Effector memory CD8-positive, alpha-beta T cell (primary cell): ENCODE data around the gene NEURL1.
"Not testable (repeated sequence)": the region's sequence is repeated elsewhere in the genome, so short reads cannot be mapped to it uniquely, and the experiment has no call there.

ENCODE experiments used
- ATAC-seq: fragments of 150-1000 bp; cut with Tn5 transposase; replicated peaks from 2 replicates; pipeline ENCODE4 v1.10.0; 2021; ENCODE audit warnings: mild to moderate bottlenecking, moderate library complexity
- DNase-seq, 3 experiments: peaks; one replicate each; pipeline ENCODE4 v3.0.0; 2021
- H3K27ac Mint-ChIP-seq, 2 donors: one replicate each; pipeline ENCODE4 v1.8.0; 2022; ENCODE audit warnings: mild to moderate bottlenecking in 2 of 2, mixed read lengths in 2 of 2, moderate library complexity in 2 of 2
- H3K27me3 Mint-ChIP-seq, 2 donors: one replicate each; pipeline ENCODE4 v1.8.0; 2022; ENCODE audit warnings: mixed read lengths in 2 of 2
- H3K36me3 Mint-ChIP-seq: one replicate; pipeline ENCODE4 v1.8.0; 2022; ENCODE audit warnings: mild to moderate bottlenecking, moderate library complexity, mixed read lengths; ENCODE audit not compliant: insufficient read depth
- H3K4me1 Mint-ChIP-seq, 2 donors: one replicate each; pipeline ENCODE4 v1.8.0; 2022; ENCODE audit warnings: low read depth in 2 of 2, mixed read lengths in 2 of 2
- H3K4me3 Mint-ChIP-seq, 2 donors: one replicate each; pipeline ENCODE4 v1.8.0; 2022; ENCODE audit warnings: mild to moderate bottlenecking in 2 of 2, mixed read lengths in 2 of 2, moderate library complexity in 2 of 2
- H3K9me3 Mint-ChIP-seq, 2 donors: one replicate each; pipeline ENCODE4 v1.8.0; 2022; ENCODE audit warnings: mixed read lengths in 2 of 2

NEURL1 gene

GRCh38 chr10:103630156-103630555, 136.7 kb downstream of the NEURL1 start:
- DNase-seq (no peak), ATAC-seq (no peak)
- H3K27me3 Mint-ChIP-seq = peaks cover 0 to 5% of the 10 kb centered on the region in 2 donors
- H3K4me3 Mint-ChIP-seq = no peak overlapping the region
- peaks cover 3% of the 10 kb centered on the region for H3K36me3 Mint-ChIP-seq
- peaks cover 0 to 2% of the 10 kb centered on the region in 2 donors for H3K4me1 Mint-ChIP-seq
- H3K27ac Mint-ChIP-seq = no peak overlapping the region
- no peaks in the 10 kb centered on the region for H3K9me3 Mint-ChIP-seq

GRCh38 chr10:103632247-103632642, 138.7 kb downstream of the NEURL1 start:
- Mint-ChIP-seq H3K4me1 (no peaks in the 10 kb centered on the region), H3K27ac (no peak overlapping the region), H3K4me3 (no peak overlapping the region), H3K36me3 (peaks cover 3% of the 10 kb centered on the region), H3K27me3 (peaks cover 0 to 5% of the 10 kb centered on the region in 2 donors), H3K9me3 (no peaks in the 10 kb centered on the region)
- ATAC-seq (no peak), DNase-seq (no peak)

- ATAC-seq = peak; percentile 19
- not testable (repeated sequence) for H3K27me3 Mint-ChIP-seq, H3K4me1 Mint-ChIP-seq, H3K4me3 Mint-ChIP-seq, H3K36me3 Mint-ChIP-seq, DNase-seq, H3K9me3 Mint-ChIP-seq
- peak overlapping the region; percentile 38 to 42 for H3K27ac Mint-ChIP-seq
These were observed 139.4 kb downstream of the NEURL1 start for GRCh38 chr10:103632871-103633270.

GRCh38 chr10:103633846-103634245, 140.3 kb downstream of the NEURL1 start:
- Mint-ChIP-seq H3K4me1 (no peaks in the 10 kb centered on the region), H3K9me3 (no peaks in the 10 kb centered on the region), H3K27ac (no peak overlapping the region), H3K27me3 (peaks cover 0 to 5% of the 10 kb centered on the region in 2 donors), H3K36me3 (no peaks in the 10 kb centered on the region), H3K4me3 (no peak overlapping the region)
- DNase-seq (no peak), ATAC-seq (no peak)

- H3K27ac Mint-ChIP-seq = no peak overlapping the region
- DNase-seq = no peak
These were observed 142.1 kb downstream of the NEURL1 start for GRCh38 chr10:103635580-103635979.

GRCh38 chr10:103636492-103636891, 143.0 kb downstream of the NEURL1 start:
- H3K4me1 Mint-ChIP-seq = no peaks in the 10 kb centered on the region
- no peak overlapping the region for H3K27ac Mint-ChIP-seq
- H3K9me3 Mint-ChIP-seq = no peaks in the 10 kb centered on the region
- peaks cover 0 to 5% of the 10 kb centered on the region in 2 donors for H3K27me3 Mint-ChIP-seq
- no peak for ATAC-seq
- peaks cover 2% of the 10 kb centered on the region for H3K36me3 Mint-ChIP-seq
- no peak for DNase-seq
- H3K4me3 Mint-ChIP-seq = no peak overlapping the region

More at GRCh38 chr10:103635580-103635979, 142.1 kb downstream of the NEURL1 start:
- no peaks in the 10 kb centered on the region for H3K9me3 Mint-ChIP-seq
- H3K4me3 Mint-ChIP-seq = no peak overlapping the region
- peaks cover 0 to 5% of the 10 kb centered on the region in 2 donors for H3K27me3 Mint-ChIP-seq
- H3K4me1 Mint-ChIP-seq = no peaks in the 10 kb centered on the region
- ATAC-seq = no peak
- H3K36me3 Mint-ChIP-seq = no peaks in the 10 kb centered on the region

- peaks cover 0 to 5% of the 10 kb centered on the region in 2 donors for H3K27me3 Mint-ChIP-seq
- ATAC-seq (no peak), DNase-seq (no peak)
- no peak overlapping the region for H3K4me3 Mint-ChIP-seq
- no peaks in the 10 kb centered on the region for H3K4me1 Mint-ChIP-seq
- H3K27ac Mint-ChIP-seq = no peak overlapping the region
- H3K36me3 Mint-ChIP-seq = peaks cover 3% of the 10 kb centered on the region
- H3K9me3 Mint-ChIP-seq = no peaks in the 10 kb centered on the region
These were observed 143.5 kb downstream of the NEURL1 start for GRCh38 chr10:103637011-103637410.

GRCh38 chr10:103637927-103638557, 144.5 kb downstream of the NEURL1 start:
- Mint-ChIP-seq H3K27me3 (peaks cover 0 to 5% of the 10 kb centered on the region in 2 donors), H3K27ac (no peak overlapping the region), H3K9me3 (no peaks in the 10 kb centered on the region), H3K4me1 (no peaks in the 10 kb centered on the region), H3K36me3 (peaks cover 3% of the 10 kb centered on the region), H3K4me3 (no peak overlapping the region)
- ATAC-seq (no peak), DNase-seq (no peak)

- peaks cover 3% of the 10 kb centered on the region for H3K36me3 Mint-ChIP-seq
- no peaks in the 10 kb centered on the region for H3K9me3 Mint-ChIP-seq
- H3K4me3 Mint-ChIP-seq = no peak overlapping the region
- no peaks in the 10 kb centered on the region for H3K4me1 Mint-ChIP-seq
- DNase-seq = no peak
- peaks cover 0 to 5% of the 10 kb centered on the region in 2 donors for H3K27me3 Mint-ChIP-seq
- peak overlapping the region in 1 of 2 donors; percentile 6 for H3K27ac Mint-ChIP-seq
- no peak for ATAC-seq
These were observed 145.4 kb downstream of the NEURL1 start for GRCh38 chr10:103638948-103639347.

GRCh38 chr10:103640436-103641181, 147.1 kb downstream of the NEURL1 start:
- Mint-ChIP-seq H3K36me3 (peaks cover 3% of the 10 kb centered on the region), H3K27ac (peak overlapping the region in 1 of 2 donors; percentile 47), H3K9me3 (no peaks in the 10 kb centered on the region), H3K27me3 (no peaks in the 10 kb centered on the region), H3K4me3 (no peak overlapping the region), H3K4me1 (no peaks in the 10 kb centered on the region)
- ATAC-seq = no peak
- DNase-seq = no peak

- no peak overlapping the region for H3K4me3 Mint-ChIP-seq
- H3K27me3 Mint-ChIP-seq = no peaks in the 10 kb centered on the region
- no peaks in the 10 kb centered on the region for H3K4me1 Mint-ChIP-seq
- H3K9me3 Mint-ChIP-seq = no peaks in the 10 kb centered on the region
- DNase-seq = no peak
- H3K27ac Mint-ChIP-seq = no peak overlapping the region
- H3K36me3 Mint-ChIP-seq = peaks cover 3% of the 10 kb centered on the region
- ATAC-seq = no peak
These were observed 147.8 kb downstream of the NEURL1 start for GRCh38 chr10:103641326-103641725.
